GM12865 (cell line): Measurements from ENCODE around the gene GBP7.

Source experiments
- DNase-seq: peaks from one replicate; pipeline ENCODE4 v3.0.0; 2010; ENCODE audit warnings: low read depth
- H3K4me3 ChIP-seq: 2 replicates; pipeline ENCODE4 v1.5.1; 2011; ENCODE audit warnings: mild to moderate bottlenecking, low read depth, low read length, control low read depth
- TF ChIP-seq, protein P1 (sequence below): IDR thresholded peaks from 2 replicates; pipeline ENCODE4 v1.5.1; 2011; ENCODE audit warnings: low read length, control low read depth, low read depth, inconsistent platforms; ENCODE audit not compliant: insufficient read depth; ENCODE audit errors: missing control alignments

GBP7 gene

DNA sequence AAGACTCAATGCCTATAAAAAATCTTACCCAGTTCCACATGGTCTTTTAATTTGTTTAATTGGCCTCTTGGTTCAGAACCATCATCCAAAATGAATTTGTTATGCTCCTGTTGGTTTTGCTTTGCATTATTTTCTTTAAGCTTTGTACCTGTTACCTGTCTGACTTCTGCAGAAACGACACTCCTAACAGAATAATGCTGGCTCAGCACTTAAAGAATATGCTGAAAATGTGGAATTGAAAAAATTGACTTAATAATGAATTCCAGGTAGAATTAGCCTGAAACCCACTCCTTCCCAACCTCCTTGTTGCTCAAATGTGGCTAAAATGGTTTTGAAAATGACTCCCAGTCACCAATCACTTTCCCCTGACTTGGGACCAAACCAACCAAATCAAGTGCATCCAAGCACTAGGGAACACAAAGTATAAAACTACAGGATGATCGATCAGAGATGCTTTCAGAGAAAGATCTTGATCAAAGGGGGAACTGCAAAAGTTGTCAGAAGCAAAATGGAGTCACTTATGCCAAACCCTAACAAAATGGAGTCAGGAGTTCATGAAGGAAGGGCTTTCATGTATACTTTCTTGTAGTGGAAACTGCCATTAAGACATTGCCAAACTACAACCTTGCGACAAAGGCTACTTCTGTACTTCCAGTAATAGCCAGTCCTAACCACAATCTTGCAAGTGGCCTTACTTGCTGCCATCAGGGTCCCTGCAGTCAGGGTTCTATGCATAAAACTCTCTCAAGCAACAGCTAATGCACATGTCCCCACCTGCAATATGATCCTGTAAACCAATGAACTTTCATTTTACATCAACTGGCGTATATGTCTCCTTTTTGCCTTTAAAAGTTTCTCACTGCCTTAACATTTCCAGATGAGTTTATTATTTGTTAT lies 5.4 kb downstream of the GBP7 start:
- no peak for DNase-seq
- TF ChIP-seq, protein P1, sequence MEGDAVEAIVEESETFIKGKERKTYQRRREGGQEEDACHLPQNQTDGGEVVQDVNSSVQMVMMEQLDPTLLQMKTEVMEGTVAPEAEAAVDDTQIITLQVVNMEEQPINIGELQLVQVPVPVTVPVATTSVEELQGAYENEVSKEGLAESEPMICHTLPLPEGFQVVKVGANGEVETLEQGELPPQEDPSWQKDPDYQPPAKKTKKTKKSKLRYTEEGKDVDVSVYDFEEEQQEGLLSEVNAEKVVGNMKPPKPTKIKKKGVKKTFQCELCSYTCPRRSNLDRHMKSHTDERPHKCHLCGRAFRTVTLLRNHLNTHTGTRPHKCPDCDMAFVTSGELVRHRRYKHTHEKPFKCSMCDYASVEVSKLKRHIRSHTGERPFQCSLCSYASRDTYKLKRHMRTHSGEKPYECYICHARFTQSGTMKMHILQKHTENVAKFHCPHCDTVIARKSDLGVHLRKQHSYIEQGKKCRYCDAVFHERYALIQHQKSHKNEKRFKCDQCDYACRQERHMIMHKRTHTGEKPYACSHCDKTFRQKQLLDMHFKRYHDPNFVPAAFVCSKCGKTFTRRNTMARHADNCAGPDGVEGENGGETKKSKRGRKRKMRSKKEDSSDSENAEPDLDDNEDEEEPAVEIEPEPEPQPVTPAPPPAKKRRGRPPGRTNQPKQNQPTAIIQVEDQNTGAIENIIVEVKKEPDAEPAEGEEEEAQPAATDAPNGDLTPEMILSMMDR: no peak
- H3K4me3 ChIP-seq: no peak overlapping the region

- H3K4me3 ChIP-seq: no peak overlapping the region
- no peak for DNase-seq
- TF ChIP-seq, protein P1: no peak
Observed at GRCh38 chr1:89169166-89169565, 6.6 kb downstream of the GBP7 start.

DNA sequence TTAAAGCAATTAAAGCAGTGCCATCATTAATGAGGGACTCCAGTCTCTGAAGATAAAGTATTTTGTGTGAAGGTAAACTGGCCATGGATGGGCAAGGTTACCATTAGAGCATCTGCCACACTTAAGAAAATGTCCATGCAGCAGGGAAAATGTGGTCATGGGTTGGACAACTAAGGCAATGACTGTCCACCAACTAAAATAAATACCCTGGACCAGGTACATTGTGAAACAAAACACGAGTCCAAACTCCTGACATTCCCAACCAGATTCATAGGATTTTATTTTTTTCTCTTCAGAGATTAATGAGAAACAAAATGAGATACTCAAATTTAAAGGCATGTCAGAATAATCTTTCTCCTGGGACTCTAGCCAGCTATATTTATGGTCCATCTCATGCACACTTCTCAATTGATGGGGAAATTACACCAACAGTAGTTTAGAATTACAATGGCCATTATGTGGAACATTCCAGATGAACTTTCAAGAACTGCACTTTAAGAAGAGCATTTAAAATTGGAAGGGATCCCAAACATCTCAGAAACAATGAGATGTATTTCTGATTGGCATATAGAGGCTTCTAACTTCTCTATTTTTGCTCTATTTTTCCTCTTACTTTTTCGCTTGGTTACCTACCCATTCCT lies 8.1 kb downstream of the GBP7 start:
- DNase-seq: no peak
- TF ChIP-seq, protein P1: no peak
- H3K4me3 ChIP-seq: no peak overlapping the region

DNA sequence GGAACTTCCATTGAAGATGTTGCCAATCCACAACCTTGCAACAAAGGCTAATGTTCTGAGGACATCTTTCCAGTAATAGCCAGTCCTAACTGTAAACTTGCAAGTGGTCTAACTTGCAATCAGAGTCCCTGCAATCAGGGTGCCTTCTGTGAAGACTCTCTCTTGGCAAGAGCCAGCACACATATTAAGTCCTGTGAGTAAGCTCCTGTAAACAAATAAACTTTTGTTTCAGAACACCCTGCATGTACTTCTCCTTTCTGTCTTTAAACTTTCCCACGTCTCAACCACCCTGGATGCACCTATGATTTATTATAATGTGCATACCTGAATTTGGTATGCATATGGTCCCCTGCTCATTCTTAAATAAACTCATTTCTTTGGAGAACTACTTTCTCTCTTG lies 9.1 kb downstream of the GBP7 start:
- no peak for DNase-seq
- no peak overlapping the region for H3K4me3 ChIP-seq
- TF ChIP-seq, protein P1: no peak

DNA sequence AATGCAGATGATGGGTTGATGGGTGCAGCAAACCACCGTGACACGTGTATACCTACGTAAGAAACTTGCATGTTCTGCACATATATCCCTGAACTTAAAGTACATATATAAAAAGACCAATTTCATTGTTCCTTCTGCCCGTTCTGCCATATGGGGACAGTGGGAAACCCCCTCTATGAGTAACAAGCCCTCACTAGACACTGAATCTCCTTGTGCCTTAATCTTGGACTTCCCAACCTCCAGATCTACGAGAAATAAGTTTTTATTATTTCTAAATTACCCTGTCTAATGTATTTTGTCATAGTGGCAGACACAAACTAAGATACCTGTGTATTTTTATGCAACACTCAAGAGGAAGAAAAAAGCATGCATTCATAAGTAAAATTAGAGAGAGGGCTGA lies 10.0 kb downstream of the GBP7 start:
- no peak for DNase-seq
- TF ChIP-seq, protein P1: no peak
- no peak overlapping the region for H3K4me3 ChIP-seq

- TF ChIP-seq, protein P1: no peak
- DNase-seq: no peak
- no peak overlapping the region for H3K4me3 ChIP-seq
Observed at GRCh38 chr1:89151047-89151446, 24.8 kb downstream of the GBP7 start.

DNA sequence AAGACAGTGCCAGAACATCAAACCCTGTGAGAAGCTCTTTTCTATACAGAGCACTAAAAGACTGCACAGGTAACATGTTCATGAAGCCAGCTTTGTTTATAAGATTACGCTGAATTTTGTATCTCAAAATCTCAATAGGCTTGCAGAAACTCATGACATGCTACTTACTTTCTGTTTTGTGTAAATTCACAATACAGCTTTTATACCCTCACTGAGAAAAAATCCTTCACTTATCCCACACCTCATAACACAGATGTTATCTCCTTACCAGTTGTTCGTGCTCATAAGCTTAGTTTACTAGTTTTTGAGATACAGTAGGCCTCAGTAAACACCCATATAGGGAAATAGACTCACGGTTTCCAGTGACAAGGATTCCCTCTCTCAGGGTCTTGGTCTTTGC lies 25.8 kb downstream of the GBP7 start:
- H3K4me3 ChIP-seq: no peak overlapping the region
- TF ChIP-seq, protein P1: no peak
- no peak for DNase-seq
